ENCODE data around the gene EPAS1. TPM values are rescaled to one million over a fixed set of nuclear protein-coding genes. Genes with fewer than 3 reads are reported as not detected.

Gene EPAS1
- polyA plus RNA-seq, 2 donors, result 24.7 to 47.4 TPM

GRCh38 chr2:46414701-46415100 lies 117.5 kb downstream of the EPAS1 start:
- WGBS, 2 donors, result 82 to 88% methylated on average over 1 of the region's 1 CpG
- no peaks in the 10 kb centered on the region for H3K27me3 ChIP-seq (ENCODE audit: control insufficient read depth in 1 of 2, insufficient read depth in 2 of 2, low read length in 2 of 2)
- H3K4me1 ChIP-seq (ENCODE audit: control insufficient read depth in 2 of 2, insufficient read depth in 2 of 2, low read length in 1 of 2), result peaks cover 0 to 8% of the 10 kb centered on the region in 2 donors
- no peaks in the 10 kb centered on the region for H3K9me3 ChIP-seq (ENCODE audit: control insufficient read depth in 2 of 2, insufficient read depth in 1 of 2, low read depth in 1 of 2, low read length in 1 of 2)
- no peaks in the 10 kb centered on the region for H3K36me3 ChIP-seq (ENCODE audit: control insufficient read depth in 2 of 2, insufficient read depth in 2 of 2, low read length in 1 of 2)
- H3K4me3 ChIP-seq (ENCODE audit: low read depth in 1 of 2, low read length in 2 of 2), result peak overlapping the region; percentile 4 to 10
- no peak overlapping the region for H3K27ac ChIP-seq (ENCODE audit: low read depth in 2 of 2, low read length in 1 of 2)

GRCh38 chr2:46416280-46416679 lies 119.1 kb downstream of the EPAS1 start:
- Histone ChIP-seq H3K27ac (ENCODE audit: low read depth in 2 of 2, low read length in 1 of 2) (peak overlapping the region in 1 of 2 donors; percentile 33), H3K36me3 (ENCODE audit: control insufficient read depth in 2 of 2, insufficient read depth in 2 of 2, low read length in 1 of 2) (no peaks in the 10 kb centered on the region), H3K4me1 (ENCODE audit: control insufficient read depth in 2 of 2, insufficient read depth in 2 of 2, low read length in 1 of 2) (peaks cover 0 to 4% of the 10 kb centered on the region in 2 donors), H3K4me3 (ENCODE audit: low read depth in 1 of 2, low read length in 2 of 2) (peak overlapping the region in 1 of 2 donors; percentile 41), H3K27me3 (ENCODE audit: control insufficient read depth in 1 of 2, insufficient read depth in 2 of 2, low read length in 2 of 2) (no peaks in the 10 kb centered on the region), H3K9me3 (ENCODE audit: control insufficient read depth in 2 of 2, insufficient read depth in 1 of 2, low read depth in 1 of 2, low read length in 1 of 2) (no peaks in the 10 kb centered on the region)

GRCh38 chr2:46416739-46417403 lies 119.7 kb downstream of the EPAS1 start:
- H3K27me3 ChIP-seq (ENCODE audit: control insufficient read depth in 1 of 2, insufficient read depth in 2 of 2, low read length in 2 of 2), result no peaks in the 10 kb centered on the region
- no peaks in the 10 kb centered on the region for H3K36me3 ChIP-seq (ENCODE audit: control insufficient read depth in 2 of 2, insufficient read depth in 2 of 2, low read length in 1 of 2)
- peak overlapping the region; percentile 22 to 33 for H3K27ac ChIP-seq (ENCODE audit: low read depth in 2 of 2, low read length in 1 of 2)
- no peaks in the 10 kb centered on the region for H3K9me3 ChIP-seq (ENCODE audit: control insufficient read depth in 2 of 2, insufficient read depth in 1 of 2, low read depth in 1 of 2, low read length in 1 of 2)
- peaks cover 0 to 4% of the 10 kb centered on the region in 2 donors for H3K4me1 ChIP-seq (ENCODE audit: control insufficient read depth in 2 of 2, insufficient read depth in 2 of 2, low read length in 1 of 2)
- 58 to 69% methylated on average over 4 of the region's 4 CpGs for whole genome bisulfite sequencing, 2 donors
- peak overlapping the region in 1 of 2 donors; percentile 41 for H3K4me3 ChIP-seq (ENCODE audit: low read depth in 1 of 2, low read length in 2 of 2)

GRCh38 chr2:46420945-46421344 lies 123.7 kb downstream of the EPAS1 start:
- no peaks in the 10 kb centered on the region for H3K27me3 ChIP-seq (ENCODE audit: control insufficient read depth in 1 of 2, insufficient read depth in 2 of 2, low read length in 2 of 2)
- no peaks in the 10 kb centered on the region for H3K4me1 ChIP-seq (ENCODE audit: control insufficient read depth in 2 of 2, insufficient read depth in 2 of 2, low read length in 1 of 2)
- H3K27ac ChIP-seq (ENCODE audit: low read depth in 2 of 2, low read length in 1 of 2), result no peak overlapping the region
- H3K4me3 ChIP-seq (ENCODE audit: low read depth in 1 of 2, low read length in 2 of 2), result no peak overlapping the region
- no peaks in the 10 kb centered on the region for H3K9me3 ChIP-seq (ENCODE audit: control insufficient read depth in 2 of 2, insufficient read depth in 1 of 2, low read depth in 1 of 2, low read length in 1 of 2)
- H3K36me3 ChIP-seq (ENCODE audit: control insufficient read depth in 2 of 2, insufficient read depth in 2 of 2, low read length in 1 of 2), result no peaks in the 10 kb centered on the region
- 76 to 100% methylated on average over 2 of the region's 2 CpGs for WGBS, 2 donors

GRCh38 chr2:46421361-46421760 lies 124.2 kb downstream of the EPAS1 start:
- Histone ChIP-seq H3K9me3 (ENCODE audit: control insufficient read depth in 2 of 2, insufficient read depth in 1 of 2, low read depth in 1 of 2, low read length in 1 of 2) (no peaks in the 10 kb centered on the region), H3K36me3 (ENCODE audit: control insufficient read depth in 2 of 2, insufficient read depth in 2 of 2, low read length in 1 of 2) (no peaks in the 10 kb centered on the region), H3K27ac (ENCODE audit: low read depth in 2 of 2, low read length in 1 of 2) (no peak overlapping the region), H3K27me3 (ENCODE audit: control insufficient read depth in 1 of 2, insufficient read depth in 2 of 2, low read length in 2 of 2) (no peaks in the 10 kb centered on the region), H3K4me1 (ENCODE audit: control insufficient read depth in 2 of 2, insufficient read depth in 2 of 2, low read length in 1 of 2) (no peaks in the 10 kb centered on the region), H3K4me3 (ENCODE audit: low read depth in 1 of 2, low read length in 2 of 2) (no peak overlapping the region)
- WGBS, 2 donors, result 69 to 71% methylated on average over 2 of the region's 2 CpGs

GRCh38 chr2:46422717-46423394 lies 125.6 kb downstream of the EPAS1 start:
- 42 to 56% methylated on average over 1 of the region's 1 CpG for WGBS, 2 donors
- no peaks in the 10 kb centered on the region for H3K27me3 ChIP-seq (ENCODE audit: control insufficient read depth in 1 of 2, insufficient read depth in 2 of 2, low read length in 2 of 2)
- no peaks in the 10 kb centered on the region for H3K36me3 ChIP-seq (ENCODE audit: control insufficient read depth in 2 of 2, insufficient read depth in 2 of 2, low read length in 1 of 2)
- H3K4me3 ChIP-seq (ENCODE audit: low read depth in 1 of 2, low read length in 2 of 2), result no peak overlapping the region
- no peaks in the 10 kb centered on the region for H3K4me1 ChIP-seq (ENCODE audit: control insufficient read depth in 2 of 2, insufficient read depth in 2 of 2, low read length in 1 of 2)
- H3K27ac ChIP-seq (ENCODE audit: low read depth in 2 of 2, low read length in 1 of 2), result no peak overlapping the region
- no peaks in the 10 kb centered on the region for H3K9me3 ChIP-seq (ENCODE audit: control insufficient read depth in 2 of 2, insufficient read depth in 1 of 2, low read depth in 1 of 2, low read length in 1 of 2)

- H3K4me3 ChIP-seq (ENCODE audit: low read depth in 1 of 2, low read length in 2 of 2), result no peak overlapping the region
These were observed 127.7 kb downstream of the EPAS1 start for GRCh38 chr2:46424937-46425336.

GRCh38 chr2:46428911-46429436 lies 131.8 kb downstream of the EPAS1 start:
- Histone ChIP-seq H3K27ac (ENCODE audit: low read depth in 2 of 2, low read length in 1 of 2) (no peak overlapping the region), H3K4me3 (ENCODE audit: low read depth in 1 of 2, low read length in 2 of 2) (no peak overlapping the region), H3K9me3 (ENCODE audit: control insufficient read depth in 2 of 2, insufficient read depth in 1 of 2, low read depth in 1 of 2, low read length in 1 of 2) (no peaks in the 10 kb centered on the region), H3K27me3 (ENCODE audit: control insufficient read depth in 1 of 2, insufficient read depth in 2 of 2, low read length in 2 of 2) (no peaks in the 10 kb centered on the region), H3K4me1 (ENCODE audit: control insufficient read depth in 2 of 2, insufficient read depth in 2 of 2, low read length in 1 of 2) (no peaks in the 10 kb centered on the region), H3K36me3 (ENCODE audit: control insufficient read depth in 2 of 2, insufficient read depth in 2 of 2, low read length in 1 of 2) (no peaks in the 10 kb centered on the region)
- WGBS, 2 donors, result 96 to 97% methylated on average over 22 of the region's 22 CpGs

More at GRCh38 chr2:46424937-46425336, 127.7 kb downstream of the EPAS1 start:
- Histone ChIP-seq H3K9me3 (ENCODE audit: control insufficient read depth in 2 of 2, insufficient read depth in 1 of 2, low read depth in 1 of 2, low read length in 1 of 2) (no peaks in the 10 kb centered on the region), H3K36me3 (ENCODE audit: control insufficient read depth in 2 of 2, insufficient read depth in 2 of 2, low read length in 1 of 2) (no peaks in the 10 kb centered on the region), H3K27me3 (ENCODE audit: control insufficient read depth in 1 of 2, insufficient read depth in 2 of 2, low read length in 2 of 2) (no peaks in the 10 kb centered on the region), H3K4me1 (ENCODE audit: control insufficient read depth in 2 of 2, insufficient read depth in 2 of 2, low read length in 1 of 2) (no peaks in the 10 kb centered on the region), H3K27ac (ENCODE audit: low read depth in 2 of 2, low read length in 1 of 2) (no peak overlapping the region)
- 82 to 84% methylated on average over 5 of the region's 5 CpGs for WGBS, 2 donors

- H3K27ac ChIP-seq (ENCODE audit: low read depth in 2 of 2, low read length in 1 of 2), result no peak overlapping the region
- WGBS, 2 donors, result 47 to 55% methylated on average over 1 of the region's 1 CpG
These were observed 133.2 kb downstream of the EPAS1 start for GRCh38 chr2:46430413-46430812.

More at GRCh38 chr2:46430413-46430812, 133.2 kb downstream of the EPAS1 start:
- Histone ChIP-seq H3K9me3 (ENCODE audit: control insufficient read depth in 2 of 2, insufficient read depth in 1 of 2, low read depth in 1 of 2, low read length in 1 of 2) (no peaks in the 10 kb centered on the region), H3K27me3 (ENCODE audit: control insufficient read depth in 1 of 2, insufficient read depth in 2 of 2, low read length in 2 of 2) (no peaks in the 10 kb centered on the region), H3K4me3 (ENCODE audit: low read depth in 1 of 2, low read length in 2 of 2) (no peak overlapping the region), H3K36me3 (ENCODE audit: control insufficient read depth in 2 of 2, insufficient read depth in 2 of 2, low read length in 1 of 2) (no peaks in the 10 kb centered on the region), H3K4me1 (ENCODE audit: control insufficient read depth in 2 of 2, insufficient read depth in 2 of 2, low read length in 1 of 2) (no peaks in the 10 kb centered on the region)

Measured in esophagus (tissue), 2 donors.